NCI-H2171 (cell line): ENCODE measurements around the gene SSRP1.

Source experiments
- DNase-seq: peaks from one replicate; lab custom pipeline; 2025; lab: John Stamatoyannopoulos, UW

The SSRP1 gene

GRCh38 chr11:57315491-57315890, 20.2 kb downstream of the SSRP1 start:
- no peak for DNase-seq

GRCh38 chr11:57314221-57314973, 21.3 kb downstream of the SSRP1 start:
- no peak for DNase-seq

DNA sequence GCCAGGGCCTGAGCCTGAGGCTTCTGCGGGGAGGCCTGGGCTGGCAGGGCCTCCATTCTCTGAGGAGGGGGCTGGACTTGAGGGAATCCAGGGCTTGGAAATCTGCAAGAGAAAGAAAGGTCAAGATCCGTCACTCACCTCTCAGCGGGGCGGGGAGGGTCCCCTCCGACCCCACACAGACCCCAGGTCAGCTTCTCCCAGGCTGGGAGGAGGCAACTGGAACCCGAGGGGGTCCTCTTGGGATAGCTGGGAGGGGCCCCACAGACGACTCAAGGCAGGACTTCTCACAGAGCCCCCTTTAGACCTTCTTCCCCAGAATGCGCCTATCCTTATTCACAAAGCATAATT, 21.9 kb downstream of the SSRP1 start:
- no peak for DNase-seq

- no peak for DNase-seq
Measured at GRCh38 chr11:57313071-57313787, 22.5 kb downstream of the SSRP1 start.

GRCh38 chr11:57312511-57313021, 23.1 kb downstream of the SSRP1 start:
- no peak for DNase-seq

- DNase-seq: peak; percentile 87
Measured at GRCh38 chr11:57311109-57311936, 24.4 kb downstream of the SSRP1 start.

GRCh38 chr11:57310630-57311086, 25.0 kb downstream of the SSRP1 start:
- no peak for DNase-seq

- no peak for DNase-seq
Measured at GRCh38 chr11:57310091-57310490, 25.6 kb downstream of the SSRP1 start.

GRCh38 chr11:57309106-57310059, 26.3 kb downstream of the SSRP1 start:
- DNase-seq: no peak

GRCh38 chr11:57308426-57309060, 27.1 kb downstream of the SSRP1 start:
- DNase-seq: no peak

- no peak for DNase-seq
Measured at GRCh38 chr11:57307666-57308270, 27.9 kb downstream of the SSRP1 start.

DNA sequence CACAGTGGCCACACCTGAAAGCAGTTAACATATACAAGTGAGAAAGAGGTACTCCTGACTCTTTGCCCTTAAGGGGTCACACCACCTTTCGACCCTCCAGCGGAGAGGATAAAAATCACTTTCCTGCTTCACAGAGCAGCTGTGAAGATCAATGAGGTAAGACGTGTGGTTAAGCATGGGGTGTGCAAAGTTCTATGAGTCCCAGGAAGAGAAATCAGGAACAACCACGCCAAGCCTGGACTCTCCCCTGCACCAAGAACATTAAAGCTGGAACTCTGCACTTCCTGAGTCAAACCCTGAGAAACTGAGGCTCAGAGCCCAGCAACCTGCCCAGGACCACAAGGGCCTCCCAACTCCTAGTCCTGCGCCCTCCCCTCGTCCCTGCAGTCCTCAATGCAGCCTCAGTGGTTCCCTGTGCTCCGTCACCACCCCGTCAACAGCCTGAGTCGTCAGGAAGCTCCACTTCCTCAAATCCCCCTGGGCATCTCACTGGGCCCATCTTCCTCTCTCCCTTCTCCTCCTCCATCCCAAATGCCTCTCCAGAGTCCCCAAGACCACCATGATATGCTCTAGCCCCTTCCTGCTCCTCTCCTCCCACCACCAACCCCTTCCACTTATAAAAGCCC, 28.6 kb downstream of the SSRP1 start:
- DNase-seq: no peak

- no peak for DNase-seq
Measured at GRCh38 chr11:57306161-57306876, 29.4 kb downstream of the SSRP1 start.

DNA sequence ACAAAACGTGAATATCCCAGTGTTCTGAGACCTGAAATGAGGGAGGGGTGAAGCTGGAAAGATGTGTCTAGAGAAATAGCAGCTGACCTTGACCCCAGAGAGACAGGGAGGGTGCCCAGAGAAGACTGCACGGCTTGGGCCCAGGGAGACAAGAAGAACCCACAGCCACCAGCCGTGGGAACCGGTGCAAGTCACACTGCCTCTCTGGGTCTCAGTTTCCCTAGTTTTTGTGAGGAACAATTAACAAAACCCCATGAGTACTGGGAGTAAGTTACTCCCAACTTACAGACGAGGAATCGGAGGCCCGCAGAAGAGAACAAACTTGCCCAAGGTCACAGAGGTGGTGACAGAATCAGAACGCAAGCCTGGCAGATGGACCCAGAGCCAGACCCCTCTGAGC, 30.2 kb downstream of the SSRP1 start:
- no peak for DNase-seq

DNA sequence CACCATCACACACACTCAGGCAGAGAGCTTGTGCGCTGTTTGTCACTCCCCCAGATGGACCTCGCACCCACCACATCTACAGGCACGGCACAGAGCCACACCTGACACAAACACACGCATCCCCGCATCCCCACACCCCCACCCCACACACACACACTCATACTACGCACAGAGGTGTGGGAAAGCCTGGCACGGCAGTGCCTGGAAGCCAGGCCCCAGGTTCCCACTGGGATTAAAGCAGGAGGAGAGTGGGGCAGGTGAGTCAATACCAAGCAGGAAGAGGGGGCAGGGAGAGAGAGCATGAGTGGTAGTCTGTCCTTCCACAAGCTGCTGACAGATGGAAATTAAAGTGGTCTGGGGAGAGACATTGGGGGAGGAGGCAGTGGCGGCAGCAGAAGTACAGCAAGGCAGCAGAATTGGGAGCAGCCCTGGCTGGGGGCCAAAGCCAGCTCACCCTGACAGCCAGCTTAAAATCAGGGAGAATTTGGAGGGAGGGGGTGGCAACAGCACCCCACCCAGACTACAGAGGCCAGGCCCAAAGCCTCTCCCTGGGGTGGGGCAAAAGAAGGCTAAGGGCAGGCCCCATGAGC, 31.6 kb downstream of the SSRP1 start:
- peak; percentile 50 for DNase-seq

GRCh38 chr11:57303280-57303989, 32.3 kb downstream of the SSRP1 start:
- no peak for DNase-seq

DNA sequence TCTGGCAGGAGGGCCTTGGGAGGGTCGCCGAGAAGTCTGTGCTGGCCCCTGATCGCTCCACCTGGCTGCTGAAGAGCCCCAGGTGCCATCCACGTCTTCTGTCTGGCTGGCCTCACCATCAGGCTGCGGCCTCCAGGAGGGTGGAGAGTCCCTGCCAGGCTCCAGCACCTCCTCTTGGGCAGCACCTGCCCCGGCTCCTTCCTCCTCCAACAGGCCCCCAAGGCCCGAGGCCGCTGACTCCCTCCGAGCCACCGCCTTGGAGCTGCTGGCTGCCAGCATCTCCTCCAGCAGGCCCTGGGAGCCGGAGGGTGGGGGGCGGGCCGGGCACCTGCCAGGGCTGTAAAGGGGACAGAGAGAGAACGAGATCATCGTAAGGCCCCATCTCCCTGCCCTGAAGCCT, 33.2 kb downstream of the SSRP1 start:
- DNase-seq: no peak
